ELF-1 (cell line): ENCODE measurements around the gene TMEM119.
"Not testable (repeated sequence)": the region's sequence is repeated elsewhere in the genome, so short reads cannot be mapped to it uniquely, and the experiment has no call there.

Experiments
- DNase-seq: peaks from one replicate; pipeline ENCODE4 v3.0.0-alpha.2; 2016; ENCODE audit warnings: low read depth, low spot score

The TMEM119 gene

GRCh38 chr12:108567406-108568337 is 30.2 kb downstream of the TMEM119 start:
- no peak for DNase-seq

- no peak for DNase-seq
Measured at GRCh38 chr12:108566452-108566851, 31.4 kb downstream of the TMEM119 start.

GRCh38 chr12:108565976-108566375 is 31.9 kb downstream of the TMEM119 start:
- no peak for DNase-seq

- no peak for DNase-seq
Measured at GRCh38 chr12:108565146-108565545, 32.7 kb downstream of the TMEM119 start.

- no peak for DNase-seq
Measured at GRCh38 chr12:108564724-108565123, 33.2 kb downstream of the TMEM119 start.

- no peak for DNase-seq
Measured at GRCh38 chr12:108563804-108564151, 34.1 kb downstream of the TMEM119 start.

GRCh38 chr12:108563136-108563803 is 34.6 kb downstream of the TMEM119 start:
- DNase-seq = peak; percentile 88

GRCh38 chr12:108562348-108563135 is 35.3 kb downstream of the TMEM119 start, which contains the start of gene ISCU:
ISCU (plus strand) TSS chr12:108562596; CDS start chr12:108562623, 27 bp downstream.
- DNase-seq = peak; percentile 99

GRCh38 chr12:108561852-108562347 is 36.0 kb downstream of the TMEM119 start:
- DNase-seq = no peak

- DNase-seq = peak; percentile 93
Measured at GRCh38 chr12:108560752-108561719, 36.8 kb downstream of the TMEM119 start, which contains the start of gene SART3. SART3 (minus strand) TSS chr12:108561173; CDS start chr12:108561154, 19 bp downstream.

GRCh38 chr12:108560321-108560721 is 37.6 kb downstream of the TMEM119 start:
- no peak for DNase-seq

GRCh38 chr12:108559748-108560147 is 38.1 kb downstream of the TMEM119 start:
- DNase-seq = no peak

GRCh38 chr12:108559007-108559655 is 38.8 kb downstream of the TMEM119 start:
- DNase-seq = no peak

- DNase-seq = not testable (repeated sequence)
Measured at GRCh38 chr12:108555383-108555782, 42.5 kb downstream of the TMEM119 start.

- DNase-seq = no peak
Measured at GRCh38 chr12:108553799-108554198, 44.1 kb downstream of the TMEM119 start.

- no peak for DNase-seq
Measured at GRCh38 chr12:108551535-108551934, 46.3 kb downstream of the TMEM119 start.

GRCh38 chr12:108548954-108549521 is 48.8 kb downstream of the TMEM119 start:
- no peak for DNase-seq

- DNase-seq = no peak
Measured at GRCh38 chr12:108547686-108548085, 50.2 kb downstream of the TMEM119 start.

GRCh38 chr12:108543652-108544051 is 54.2 kb downstream of the TMEM119 start:
- DNase-seq = no peak

- no peak for DNase-seq
Measured at GRCh38 chr12:108542320-108542719, 55.6 kb downstream of the TMEM119 start.
